HG03039 (cell line): ENCODE measurements around the gene GATAD1.
A peak's percentile ranks its signal among the peaks of the same experiment; 100 is the strongest.
"Not testable (repeated sequence)": the region's sequence is repeated elsewhere in the genome, so short reads cannot be mapped to it uniquely, and the experiment has no call there.

Source experiments
- ATAC-seq: cut with Tn5 transposase; IDR thresholded peaks from one replicate; pipeline ENCODE4 v1.9.1; 2021; ENCODE audit warnings: mild to moderate bottlenecking, moderate library complexity; ENCODE audit not compliant: unreplicated experiment

GATAD1 gene

DNA sequence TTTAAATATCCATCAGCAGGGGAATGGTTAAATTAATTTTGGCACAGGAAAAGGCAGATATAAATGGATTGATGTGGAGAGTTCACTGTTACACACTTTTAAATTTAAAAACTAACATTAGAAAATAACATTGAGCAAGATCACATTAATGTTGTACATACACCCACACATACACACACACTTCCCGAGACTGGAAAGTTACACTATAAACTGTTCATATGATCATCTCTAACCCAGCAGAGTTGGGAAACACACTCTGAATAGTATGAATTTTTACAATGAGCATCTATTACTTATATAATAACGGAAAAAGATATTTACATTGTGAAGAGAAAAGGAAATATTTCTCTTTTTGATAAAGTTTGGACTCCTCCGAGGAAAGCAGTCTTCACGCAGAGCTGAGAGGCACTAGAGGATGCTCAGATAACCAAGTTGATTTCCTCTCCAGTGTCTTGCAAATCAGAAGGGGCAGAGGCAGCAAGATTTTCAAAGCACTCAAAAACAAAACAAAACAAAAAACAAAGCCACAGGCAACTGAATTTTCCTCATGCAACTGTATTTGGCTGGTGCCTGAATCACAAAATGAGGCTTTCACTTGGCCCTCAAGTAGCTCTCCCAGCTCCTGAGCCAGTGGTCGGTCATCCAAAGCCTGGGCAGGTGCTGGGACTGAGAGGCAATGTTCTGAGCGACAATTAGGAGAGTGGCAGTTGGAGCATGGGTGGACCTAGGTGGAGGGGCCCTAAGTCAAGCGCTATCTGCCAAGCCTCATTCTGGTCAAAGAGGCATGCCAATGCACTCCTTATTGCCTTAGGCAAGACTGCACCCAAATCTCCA, 10.5 kb upstream of the GATAD1 start:
- no peak for ATAC-seq

DNA sequence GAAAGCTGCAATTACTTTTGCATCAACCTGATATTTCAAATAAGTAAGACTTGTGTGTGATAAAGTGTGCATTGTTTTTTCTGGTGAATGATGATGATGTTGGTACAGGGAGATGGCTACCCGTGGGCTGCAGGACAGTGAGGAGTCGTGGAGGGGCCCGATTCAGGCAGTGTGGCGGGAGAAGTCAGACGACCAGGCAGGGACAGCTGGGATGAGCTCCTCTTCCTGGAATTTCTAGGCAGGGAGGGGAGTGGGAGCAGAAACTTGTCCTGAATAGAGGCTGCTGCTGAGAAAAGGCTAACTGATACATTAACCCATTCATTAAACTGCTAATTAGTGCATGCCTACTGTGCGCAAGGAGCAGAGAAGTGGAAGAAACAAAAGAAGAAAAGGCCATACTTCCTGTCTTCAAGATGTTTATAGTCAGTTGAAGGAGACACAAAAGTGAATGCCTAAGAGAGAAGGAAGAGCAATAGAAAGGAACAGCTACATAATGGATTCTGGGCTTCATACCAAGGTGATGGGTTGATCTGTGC, 9.3 kb upstream of the GATAD1 start:
- ATAC-seq = no peak

DNA sequence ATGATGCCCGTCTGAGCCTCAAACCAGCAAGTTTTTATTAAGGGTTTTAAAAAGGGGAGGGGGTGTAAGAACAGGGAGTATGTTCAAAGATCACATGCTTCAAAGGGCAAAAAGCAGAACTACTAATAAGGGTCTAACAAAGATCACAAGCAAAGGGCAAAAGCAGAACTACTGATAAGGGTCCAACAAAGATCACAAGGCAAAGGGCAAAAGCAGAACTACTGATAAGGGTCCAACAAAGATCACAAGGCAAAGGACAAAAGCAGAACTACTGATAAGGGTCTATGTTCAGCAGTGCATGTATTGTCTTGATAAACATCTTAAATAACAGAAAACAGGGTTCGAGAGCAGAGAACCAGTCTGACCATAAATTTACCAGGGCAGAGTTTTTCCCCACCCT, 4.6 kb upstream of the GATAD1 start:
- not testable (repeated sequence) for ATAC-seq

DNA sequence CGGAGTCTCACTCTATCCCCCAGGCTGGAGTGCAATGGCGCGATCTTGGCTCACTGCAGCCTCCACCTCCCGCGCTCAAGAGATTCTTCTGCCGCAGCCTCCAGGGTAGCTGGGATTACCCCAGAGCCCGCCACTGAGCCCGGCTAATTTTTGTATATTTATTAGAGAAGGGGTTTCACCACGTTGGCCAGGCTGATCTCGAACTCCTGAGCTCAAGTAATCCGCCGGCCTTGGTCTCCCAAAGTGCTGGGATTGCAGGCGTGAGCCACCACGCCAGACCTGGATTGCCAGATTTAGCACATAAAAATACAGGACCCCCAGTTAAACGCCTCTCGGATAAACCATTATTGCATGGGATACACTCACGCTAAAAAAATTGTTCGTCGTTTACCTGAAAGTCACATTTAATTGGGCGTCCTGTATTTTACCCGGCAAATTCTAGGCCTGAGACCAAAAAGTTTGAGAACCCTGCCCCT, 375 bp upstream of the GATAD1 start:
- no peak for ATAC-seq

DNA sequence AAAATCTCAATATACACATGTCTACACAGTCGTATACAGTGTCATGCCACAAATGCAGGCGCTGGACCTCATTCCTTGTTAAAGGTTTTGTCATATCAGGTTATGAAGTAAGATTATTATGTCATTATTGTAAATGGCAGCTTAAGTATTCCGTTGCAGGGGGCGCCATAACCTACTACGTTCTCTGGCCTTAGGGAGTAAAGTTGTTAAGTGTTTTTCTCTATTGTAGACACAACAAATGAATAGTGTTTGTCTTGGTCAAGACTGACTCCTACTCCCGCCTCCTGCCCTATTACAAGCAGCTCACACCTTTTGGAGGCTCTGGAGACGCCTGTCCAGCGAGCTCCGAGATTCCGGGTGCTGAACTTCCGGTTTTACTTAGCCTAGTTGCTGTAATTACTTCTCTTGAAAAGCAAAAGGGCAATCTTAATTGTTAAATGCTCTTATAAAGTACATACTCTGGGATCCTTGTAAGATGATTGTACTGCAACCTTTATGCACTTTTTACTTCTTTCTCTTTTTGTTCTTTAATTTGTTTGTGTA, 994 bp downstream of the GATAD1 start:
- ATAC-seq = peak; percentile 33

DNA sequence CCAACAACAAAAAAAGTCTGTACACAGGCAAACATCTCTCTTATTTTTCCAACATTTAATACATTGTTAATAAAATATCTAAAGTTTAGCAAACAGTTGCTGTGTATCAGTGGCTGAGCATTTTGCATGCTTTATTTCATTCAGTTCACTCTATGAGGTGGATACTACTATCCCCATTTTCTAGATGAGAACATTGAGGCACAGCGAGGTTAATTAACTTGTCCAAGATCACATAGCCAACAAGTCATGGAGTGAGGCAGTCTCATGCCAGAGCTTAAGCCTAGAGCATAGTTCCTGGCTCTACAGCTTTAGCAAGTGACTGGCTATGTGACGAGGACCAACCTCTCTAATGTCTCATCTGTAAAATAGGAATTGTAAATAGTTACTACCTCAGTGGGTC, 4.4 kb downstream of the GATAD1 start:
- no peak for ATAC-seq

DNA sequence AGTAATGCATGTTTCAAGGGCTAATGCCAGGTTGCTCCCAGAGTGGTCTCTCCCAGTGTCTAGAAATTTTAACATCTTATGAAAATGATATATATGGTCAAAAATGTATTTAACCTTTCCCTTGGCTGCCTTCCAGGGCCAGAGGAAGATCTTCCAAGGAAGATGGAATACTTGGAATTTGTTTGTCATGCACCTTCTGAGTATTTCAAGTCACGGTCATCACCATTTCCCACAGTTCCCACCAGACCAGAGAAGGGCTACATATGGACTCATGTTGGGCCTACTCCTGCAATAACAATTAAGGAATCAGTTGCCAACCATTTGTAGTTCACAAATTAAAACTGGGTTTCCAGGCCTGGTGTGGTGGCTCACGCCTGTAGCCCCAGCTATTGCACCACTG, 9.0 kb downstream of the GATAD1 start:
- ATAC-seq = no peak

DNA sequence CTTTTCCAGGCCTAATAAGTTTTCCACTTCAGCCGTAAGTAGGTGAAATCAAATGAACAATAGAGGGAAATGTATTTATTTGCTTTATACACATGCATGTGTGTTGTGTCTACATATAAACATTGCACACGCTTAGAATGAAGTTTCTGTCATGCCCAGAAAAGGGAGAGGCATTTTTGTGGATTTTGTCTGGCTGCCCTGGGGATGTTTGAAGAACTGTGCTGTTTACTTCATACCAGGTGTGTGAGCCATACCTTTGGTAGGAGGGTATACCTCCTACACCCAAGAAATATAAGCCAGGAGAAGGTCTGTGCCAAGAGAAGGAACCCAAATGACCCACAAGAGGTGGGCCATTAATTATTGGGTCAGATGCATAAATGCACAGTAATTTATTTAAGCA, 12.8 kb downstream of the GATAD1 start:
- no peak for ATAC-seq

DNA sequence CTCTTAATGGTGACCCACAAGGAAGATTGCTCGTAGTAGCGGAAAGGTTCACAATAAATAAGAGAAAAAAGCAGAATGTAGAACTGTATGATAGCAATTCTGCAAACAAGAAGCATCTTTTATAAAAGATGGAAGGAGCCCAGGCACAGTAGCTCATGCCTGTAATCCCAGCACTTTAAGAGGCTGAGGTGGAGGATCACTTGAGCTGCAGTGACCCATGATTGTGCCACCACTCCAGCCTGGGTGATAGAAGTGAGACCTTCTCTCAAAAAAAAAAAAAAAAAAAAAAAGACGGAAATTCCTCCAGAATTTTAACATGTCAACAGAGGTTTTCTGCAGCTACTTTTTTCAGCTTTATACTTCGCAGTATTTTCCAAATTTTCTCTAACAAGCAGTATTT, 13.2 kb downstream of the GATAD1 start:
- ATAC-seq = no peak

DNA sequence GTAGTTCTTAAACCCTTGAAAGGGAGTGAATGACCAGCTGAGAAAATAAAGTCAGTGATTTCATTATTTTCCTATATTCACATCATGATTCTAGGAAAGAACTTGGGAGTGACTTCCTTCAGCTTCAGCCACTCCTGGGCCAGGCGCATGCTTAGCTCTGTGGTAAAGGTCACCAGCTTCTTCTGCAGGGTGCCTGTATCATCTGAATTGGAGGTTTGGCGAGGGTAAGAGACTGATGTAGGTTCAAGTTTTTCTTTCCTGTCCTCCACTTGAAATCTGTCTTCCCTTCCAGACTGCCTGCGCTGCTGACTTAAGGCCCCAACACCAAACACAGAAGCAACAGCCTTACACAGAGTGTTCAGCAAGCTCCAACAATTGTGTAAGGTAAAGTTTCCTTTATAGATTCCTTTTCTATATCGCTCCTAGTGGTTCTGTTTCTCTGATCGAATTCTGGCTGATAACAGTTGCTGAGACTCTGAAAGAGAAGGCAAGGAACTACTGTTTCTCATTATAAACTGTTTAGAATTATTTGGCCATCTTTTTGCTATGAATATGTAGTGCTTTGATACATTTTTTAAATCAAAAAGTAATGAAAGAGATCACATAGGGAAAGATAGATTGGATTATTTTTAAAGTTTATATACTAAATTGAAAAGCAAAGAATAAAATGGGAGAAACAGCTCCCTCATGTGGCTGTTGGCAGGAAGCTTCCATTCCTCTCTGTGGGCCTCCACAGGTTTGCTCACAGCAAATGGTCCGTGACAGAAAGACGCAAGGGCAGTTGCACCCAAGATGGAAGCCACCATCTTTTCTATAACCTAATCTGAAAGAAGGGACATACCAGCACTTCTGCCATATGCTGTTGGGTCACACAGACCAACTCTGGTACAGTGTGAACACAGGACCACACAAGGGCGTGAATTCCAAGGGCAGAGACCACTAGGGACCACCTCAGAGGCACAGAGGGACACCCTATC, 14.0 kb downstream of the GATAD1 start:
- ATAC-seq = peak; percentile 59

DNA sequence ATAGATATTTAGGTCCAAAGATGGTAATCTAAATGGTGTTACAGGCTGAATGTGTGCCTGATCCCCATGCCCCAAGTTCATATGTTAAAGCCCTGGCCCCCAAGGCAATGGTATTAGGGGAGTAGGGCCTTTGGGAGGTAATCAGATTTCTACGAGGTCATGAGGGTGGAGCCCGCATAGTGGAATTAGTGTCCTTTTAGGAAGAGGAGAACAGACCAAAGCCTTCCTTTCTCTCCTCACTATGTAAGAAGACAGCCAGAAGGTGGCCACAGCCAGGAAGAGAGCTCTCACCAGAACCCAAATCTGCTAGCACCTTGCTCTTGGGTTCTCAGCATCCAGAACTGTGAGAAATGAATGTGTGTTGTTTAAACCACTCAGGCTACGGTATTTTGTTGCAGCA, 15.3 kb downstream of the GATAD1 start:
- ATAC-seq = no peak

DNA sequence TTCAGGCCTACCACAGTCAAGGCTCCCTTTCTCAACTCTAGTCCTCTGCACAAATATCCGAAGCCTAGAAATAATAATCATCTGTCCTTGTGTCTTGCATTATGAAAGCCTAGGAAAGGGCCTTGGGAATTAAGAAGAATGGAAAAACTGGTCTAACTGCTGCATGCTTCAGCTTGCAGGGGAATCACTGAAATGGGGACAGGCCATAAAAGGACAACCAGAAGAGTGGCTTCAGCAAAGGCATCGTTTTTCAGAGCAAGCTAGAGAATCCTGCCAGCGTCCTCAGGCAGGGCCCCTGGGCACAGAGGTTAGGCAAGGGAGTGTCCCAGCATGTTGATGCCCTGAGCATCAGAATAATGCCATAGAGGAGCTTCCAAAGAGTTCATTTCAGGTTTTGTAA, 17.2 kb downstream of the GATAD1 start:
- no peak for ATAC-seq

DNA sequence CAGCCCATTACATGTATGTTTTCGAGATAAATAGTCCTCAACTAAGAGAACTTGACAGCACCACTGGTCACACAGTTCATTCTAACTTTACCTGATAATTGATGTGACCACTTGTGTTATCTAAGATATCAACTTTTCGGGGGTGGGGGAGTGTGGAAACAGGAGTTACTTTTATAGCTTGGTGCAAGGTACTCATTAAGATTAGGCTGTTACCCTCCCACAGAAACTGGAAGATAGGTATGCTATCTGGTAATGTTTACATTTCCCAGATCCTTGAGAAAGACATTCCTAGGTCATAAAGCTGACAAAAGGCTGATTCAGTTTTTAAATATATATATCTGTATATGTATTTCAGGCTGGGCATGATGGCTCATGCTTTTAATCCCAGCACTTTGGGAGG, 19.4 kb downstream of the GATAD1 start:
- ATAC-seq = no peak

DNA sequence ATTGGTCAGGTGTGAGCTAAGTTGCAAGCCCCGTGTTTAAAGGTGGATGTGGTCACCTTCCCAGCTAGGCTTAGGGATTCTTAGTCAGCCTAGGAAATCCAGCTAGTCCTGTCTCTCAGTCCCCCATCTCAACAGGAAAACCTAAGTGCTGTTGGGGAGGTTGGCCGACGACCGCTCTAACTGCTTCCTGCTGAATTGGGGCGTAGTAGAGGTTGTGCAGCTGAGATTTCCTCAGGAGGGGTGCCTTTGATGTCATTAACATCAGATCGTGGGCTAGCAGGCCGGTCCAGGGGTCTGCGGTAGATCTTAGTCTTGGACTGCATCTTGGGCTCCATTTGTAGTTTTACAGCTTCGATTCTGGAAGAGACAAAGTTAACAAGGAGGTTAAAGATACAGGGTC, 21.3 kb downstream of the GATAD1 start:
- not testable (repeated sequence) for ATAC-seq

DNA sequence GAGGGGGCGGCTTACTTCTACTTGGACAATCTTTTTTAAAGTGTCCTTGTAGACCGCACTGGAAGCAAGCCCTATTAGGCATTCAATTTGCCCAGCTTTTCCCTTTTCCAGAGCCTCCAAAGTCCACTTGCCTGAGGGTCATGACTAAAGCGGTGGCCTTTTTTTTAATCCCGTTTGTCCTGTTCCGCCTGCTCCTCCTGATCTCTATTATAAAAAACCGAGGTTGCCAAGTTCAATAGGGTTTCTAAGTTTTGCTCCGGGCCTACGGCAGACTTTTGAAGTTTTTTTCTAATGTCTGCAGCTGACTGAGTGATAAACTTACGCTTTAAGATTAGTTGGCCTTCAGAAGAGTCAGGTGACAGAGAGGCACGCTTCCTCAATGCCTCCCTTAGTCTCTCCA, 26.7 kb downstream of the GATAD1 start:
- not testable (repeated sequence) for ATAC-seq

DNA sequence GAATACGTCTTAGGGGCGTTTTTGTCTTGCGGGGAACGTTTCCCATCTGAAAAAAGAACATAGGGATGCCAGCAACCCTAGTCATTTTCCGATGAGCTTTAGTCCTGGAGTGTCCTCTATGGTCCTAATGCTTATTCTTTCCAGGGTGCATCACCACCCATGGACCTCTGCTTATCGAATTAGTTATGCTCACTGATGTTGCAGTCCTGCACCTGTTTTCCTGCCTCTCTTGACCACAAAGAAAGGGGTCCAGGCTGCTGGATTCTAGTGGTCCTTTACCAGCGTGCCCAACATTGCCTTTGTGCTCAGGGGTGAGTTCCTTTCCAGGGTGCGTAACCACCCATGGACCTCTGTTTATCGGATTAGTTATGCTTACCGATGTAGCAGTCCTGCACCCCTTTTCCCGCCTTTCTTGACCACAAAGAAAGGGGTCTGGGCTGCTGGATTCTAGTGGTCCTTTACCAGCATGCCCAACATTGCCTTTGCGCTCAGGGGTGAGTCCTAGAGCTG, 28.0 kb downstream of the GATAD1 start:
- ATAC-seq = not testable (repeated sequence)

DNA sequence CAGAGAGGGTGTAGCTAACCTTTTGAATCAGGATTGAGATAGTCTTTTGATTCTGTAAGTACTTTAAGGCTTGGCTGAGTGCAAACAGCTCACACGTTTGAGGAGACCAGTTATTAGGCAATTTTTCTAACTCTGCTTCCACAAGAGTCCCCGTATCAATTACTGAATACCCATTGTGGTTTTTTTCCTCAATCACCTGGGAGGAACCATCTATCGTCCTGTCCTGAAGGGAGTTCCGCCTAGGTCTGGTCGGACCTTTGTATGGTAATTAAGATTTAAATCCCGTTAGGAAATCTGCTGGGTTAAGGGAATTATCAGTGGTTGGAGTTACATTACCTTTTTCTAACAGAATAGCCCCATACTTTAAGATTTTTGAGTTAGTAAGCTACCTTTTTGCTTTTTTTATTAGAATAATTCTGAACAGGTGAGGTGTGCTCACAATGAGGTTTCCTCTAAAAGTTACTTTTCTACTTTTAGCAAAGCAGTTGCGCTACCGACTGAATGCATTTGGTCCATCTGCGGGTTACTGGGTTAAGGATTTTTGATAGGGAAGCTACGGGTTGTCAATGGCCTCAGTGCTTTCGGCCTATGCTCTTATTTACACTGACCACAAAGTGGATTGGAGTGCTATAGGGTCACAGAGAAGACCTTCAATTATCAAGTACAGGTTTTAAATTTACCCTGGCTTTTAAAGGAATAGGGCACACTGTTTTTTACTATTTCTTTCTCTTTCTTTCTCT, 28.7 kb downstream of the GATAD1 start:
- not testable (repeated sequence) for ATAC-seq

DNA sequence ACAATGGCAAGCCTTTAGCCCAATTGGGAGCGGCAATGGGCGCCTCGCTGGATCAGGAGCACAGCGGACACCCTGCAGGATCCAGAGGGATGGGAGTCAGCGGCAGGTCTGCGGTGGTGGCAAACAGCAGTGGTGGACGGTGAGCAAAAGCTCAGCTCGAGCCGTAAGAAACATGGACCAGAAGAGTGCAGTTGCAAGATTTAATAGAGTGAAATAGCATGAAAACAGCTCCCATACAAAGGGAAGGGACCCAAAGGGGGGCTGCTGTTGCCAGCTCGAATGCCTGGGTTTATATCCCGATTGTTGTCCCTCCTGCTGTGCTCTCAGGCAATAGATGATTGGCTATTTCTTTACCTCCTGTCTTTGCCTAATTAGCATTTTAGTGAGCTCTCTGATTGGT, 30.4 kb downstream of the GATAD1 start, which contains the start of gene ERVW-1:
ERVW-1 (minus strand) TSS at position 266 of the 400 bp plus-strand sequence. CDS start 7,565 bp downstream, outside the sequence.
- not testable (repeated sequence) for ATAC-seq

DNA sequence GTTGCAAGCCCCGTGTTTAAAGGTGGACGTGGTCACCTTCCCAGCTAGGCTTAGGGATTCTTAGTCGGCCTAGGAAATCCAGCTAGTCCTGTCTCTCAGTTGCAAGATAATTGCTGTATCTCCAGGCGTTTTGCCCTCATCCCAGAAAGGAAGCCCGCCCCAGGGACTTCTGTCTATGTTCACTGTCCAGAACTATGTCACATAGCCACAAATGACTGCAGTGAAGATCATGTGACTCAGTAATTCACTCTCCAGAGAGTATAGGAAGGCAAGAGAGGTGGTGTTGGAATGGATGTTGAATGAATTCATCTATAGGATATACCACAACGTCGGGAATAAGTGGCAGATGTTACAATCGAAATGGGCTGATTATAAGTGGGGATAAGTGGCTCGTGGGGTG, 30.8 kb downstream of the GATAD1 start:
- ATAC-seq = no peak

DNA sequence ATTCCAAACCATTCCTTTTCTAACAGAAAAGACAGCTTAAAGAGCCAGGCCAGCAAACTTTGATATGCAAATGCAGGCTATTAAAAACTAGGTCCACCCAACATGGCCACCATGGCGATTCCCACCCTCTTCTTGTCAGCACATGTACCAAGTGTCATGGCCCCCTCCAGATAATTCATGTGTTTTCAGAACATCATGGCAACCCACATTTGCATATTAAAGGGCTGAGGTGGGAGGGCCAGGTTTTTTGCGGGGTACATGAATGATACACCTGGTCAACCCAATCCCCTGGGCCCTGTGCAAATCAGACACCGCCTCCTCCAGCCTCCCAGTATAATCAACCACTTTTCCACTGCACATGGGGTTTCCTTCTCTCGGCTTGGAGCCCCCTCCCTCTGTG, 31.4 kb downstream of the GATAD1 start:
- ATAC-seq = no peak
